CD4-positive, alpha-beta T cell treated with Interleukin-21 for 1 hour (primary cell): ENCODE measurements around the gene PFDN2.
"Not testable (repeated sequence)": the region's sequence is repeated elsewhere in the genome, so short reads cannot be mapped to it uniquely, and the experiment has no call there.

Experiments
- DNase-seq: peaks from one replicate; pipeline ENCODE4 v3.0.0-alpha.2; 2020

Gene PFDN2

DNA sequence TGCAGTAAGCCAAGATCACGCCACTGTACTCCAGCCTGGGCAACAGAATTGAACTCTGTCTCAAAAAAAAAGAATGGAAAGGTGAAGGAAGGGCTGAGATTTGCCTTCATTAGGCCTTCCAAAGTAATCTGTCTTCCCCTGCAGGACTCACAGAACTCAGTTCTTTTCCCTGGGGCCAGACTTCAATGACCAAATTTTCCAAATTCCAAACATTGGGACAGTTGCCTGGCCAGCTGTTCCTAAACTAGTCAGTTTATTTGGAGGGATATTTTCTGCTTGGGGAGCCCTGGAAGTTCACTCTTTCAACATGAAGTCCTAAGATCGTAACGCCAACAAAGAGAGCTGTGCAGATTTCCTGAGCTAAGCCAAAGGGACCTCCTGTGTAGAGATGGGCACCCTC lies 20.0 kb upstream of the PFDN2 start:
- no peak for DNase-seq

DNA sequence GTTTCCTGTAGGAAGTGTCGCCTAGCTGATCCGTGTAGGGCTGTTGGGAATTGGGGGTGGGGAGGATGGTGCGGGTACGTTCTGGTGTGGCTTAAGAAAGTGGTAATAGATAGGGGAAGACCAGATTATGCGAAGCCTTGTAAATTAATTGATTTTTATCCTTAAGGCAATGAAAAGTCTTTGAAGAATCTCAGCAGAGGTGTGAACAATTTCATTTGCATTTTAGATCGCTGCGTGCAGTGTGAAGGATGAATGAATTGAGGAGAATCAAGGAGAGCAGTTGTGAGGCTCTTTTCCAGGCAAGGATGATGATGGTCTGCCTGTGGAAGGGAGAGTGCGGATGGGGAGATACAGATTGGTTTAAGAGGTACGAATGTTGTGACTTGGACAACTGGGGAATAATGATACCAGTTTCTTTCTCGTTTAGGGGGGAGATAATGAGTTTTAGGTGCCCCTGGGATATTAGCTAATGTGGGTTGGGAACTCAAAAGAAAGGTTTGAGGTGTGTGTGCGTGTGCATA lies 15.4 kb upstream of the PFDN2 start:
- no peak for DNase-seq

DNA sequence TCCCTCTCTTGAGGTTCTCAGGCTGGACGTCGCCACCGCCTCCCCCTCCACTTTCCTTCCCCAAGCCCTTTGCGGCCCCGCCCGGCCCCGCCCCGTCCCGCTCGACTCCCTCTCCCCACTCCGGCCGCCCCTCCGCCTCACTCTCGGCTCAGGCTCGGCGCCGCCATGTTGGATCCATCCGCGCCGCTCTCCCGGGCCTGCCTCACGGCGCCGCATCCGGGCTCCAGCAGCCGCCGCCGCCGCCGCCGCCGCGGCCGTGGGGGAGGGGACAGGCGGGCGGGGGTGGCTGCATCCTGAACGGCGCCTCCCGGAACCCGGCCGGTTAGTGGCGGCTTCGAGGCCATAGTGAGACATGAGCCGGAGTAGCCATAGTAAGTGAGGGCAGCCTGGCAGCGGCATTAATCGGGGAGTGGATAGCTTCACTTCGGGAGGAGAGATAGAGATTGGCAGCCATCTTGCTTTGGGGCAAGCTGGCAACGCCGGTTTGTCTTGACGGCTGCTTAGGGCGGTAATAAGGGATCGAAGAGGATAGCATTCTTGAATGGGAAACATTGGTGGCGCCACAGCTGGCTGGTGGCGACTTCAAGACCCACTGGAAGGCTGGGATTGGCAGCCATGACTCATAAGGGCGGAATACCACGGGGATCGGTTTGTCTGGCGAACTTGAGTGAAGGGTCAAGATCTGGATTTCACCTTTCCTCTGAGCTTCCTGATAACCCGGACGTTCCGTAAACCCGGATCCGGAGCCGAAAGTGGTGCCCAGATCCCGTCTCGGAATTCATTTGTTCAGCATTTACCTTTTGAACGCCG lies 14.8 kb upstream of the PFDN2 start, which contains the start of gene DEDD:
Gene DEDD (minus strand): TSS at position 258 of the 810 bp plus-strand sequence. CDS start 8,205 bp downstream, outside the sequence.
- peak; percentile 97 for DNase-seq

DNA sequence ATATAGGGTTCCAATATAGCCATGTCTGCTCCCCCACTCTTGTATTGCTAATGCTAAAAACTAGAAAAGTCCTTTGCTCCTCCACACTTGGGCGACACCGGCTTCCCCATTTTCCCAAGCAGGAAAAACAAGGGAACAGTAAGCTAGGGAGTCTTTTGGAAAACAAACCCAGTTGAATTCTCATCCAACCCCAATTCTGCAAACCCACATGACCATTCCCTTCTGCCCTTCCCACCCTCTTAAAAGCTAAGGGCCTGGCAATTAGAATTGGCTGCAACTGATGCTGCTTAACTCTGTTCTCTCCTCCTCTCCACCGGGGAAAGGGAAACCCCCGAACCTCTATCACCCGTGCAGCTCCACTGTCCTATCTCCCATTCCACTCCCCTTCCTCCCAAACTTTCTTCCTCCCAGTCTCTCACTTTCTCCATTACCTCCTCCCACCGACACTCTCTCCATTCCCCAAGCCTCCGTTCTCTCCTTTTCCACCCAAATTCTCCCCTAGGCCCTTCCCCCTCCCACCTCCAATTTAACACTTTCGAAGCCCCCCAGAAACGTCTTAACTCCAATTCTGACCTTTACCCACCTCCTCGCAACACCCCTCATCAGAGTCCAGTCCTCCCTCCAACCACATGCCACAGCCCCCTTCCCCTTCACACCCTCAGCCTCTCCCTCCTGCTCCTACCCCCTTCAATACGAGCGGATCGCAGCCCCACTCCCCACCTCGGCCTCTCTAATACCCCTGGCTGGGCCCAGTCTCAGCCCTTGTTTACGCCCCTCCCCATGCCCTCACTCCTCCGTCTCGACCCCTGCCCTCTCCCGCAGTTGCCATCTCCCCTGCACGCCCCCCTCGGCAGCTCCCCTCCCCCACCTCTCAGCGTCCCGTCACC lies 13.9 kb upstream of the PFDN2 start:
- DNase-seq: peak; percentile 31

DNA sequence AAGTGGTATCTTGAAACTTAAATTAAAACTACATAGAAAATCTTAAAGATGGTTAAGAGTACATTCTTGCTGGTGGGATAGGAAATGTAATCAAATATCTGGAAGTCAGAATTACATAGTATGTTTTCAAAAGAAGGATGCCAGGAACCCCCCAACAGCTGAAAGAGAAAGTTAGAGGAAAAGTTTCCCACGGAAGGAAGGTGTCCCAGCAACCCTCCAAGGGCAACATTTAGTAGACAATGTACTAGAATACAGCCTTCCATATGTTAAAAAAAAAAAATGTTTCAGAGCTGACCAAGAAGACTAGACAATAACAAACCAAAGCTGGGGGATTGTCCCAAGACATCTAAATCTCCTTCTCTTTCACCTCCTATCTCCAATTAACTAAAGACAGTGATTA lies 12.4 kb upstream of the PFDN2 start:
- DNase-seq: no peak

DNA sequence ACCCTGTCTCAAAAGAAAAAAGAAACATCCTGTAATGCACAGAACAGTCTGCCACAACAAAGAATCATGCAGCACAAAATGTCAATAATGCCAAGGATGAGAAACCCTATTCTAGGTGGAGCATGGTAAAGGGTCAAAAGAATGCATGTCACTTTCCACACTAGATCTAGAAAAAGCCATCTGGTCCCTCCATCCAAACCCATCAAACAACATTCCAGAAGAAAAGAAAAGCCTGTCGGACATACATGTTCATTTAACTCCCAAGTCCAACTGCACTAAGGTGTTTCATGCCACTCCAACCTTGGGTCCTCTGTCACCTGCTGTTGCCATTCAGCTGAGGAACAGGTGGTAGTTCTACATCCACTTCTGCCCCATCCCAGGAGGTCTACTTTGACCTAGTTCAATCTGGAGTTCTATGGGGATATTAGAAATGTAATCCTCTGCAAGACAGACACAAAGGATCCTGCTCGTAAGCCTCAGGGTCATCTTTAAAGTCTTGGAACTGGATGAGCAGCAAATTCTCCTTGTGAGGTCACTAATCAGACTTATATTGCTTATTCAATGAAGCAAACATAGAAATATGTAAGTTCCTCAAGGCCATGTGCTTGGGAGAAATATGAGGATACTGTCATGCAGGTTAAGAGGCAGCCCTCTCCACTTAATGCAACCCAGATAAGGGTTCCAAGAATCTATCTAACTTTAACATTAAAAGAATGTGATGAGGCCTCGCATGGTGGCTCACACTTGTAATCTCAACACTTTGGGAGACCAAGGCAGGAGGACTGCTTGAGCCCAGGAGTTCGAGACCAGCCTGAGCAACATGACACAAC lies 11.0 kb upstream of the PFDN2 start:
- no peak for DNase-seq

DNA sequence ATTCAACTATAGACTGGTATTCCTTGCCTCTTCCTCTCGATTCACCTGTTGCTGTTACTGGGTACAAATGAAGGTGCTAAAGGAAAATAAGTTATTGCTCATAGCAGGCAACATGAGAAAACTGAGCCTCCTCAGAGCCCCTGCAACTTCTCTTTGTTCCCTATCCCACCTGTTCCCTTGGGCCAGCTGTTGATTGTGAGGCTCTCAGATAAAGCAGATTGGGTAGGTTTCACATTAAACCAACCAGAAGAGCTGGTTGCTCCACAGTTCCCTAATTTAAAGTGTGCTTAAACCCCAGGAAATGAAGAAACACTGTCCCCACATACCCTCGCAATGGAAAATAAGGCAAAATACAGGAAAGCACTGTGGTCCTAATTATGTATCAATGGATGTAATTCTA lies 9.8 kb upstream of the PFDN2 start:
- no peak for DNase-seq

DNA sequence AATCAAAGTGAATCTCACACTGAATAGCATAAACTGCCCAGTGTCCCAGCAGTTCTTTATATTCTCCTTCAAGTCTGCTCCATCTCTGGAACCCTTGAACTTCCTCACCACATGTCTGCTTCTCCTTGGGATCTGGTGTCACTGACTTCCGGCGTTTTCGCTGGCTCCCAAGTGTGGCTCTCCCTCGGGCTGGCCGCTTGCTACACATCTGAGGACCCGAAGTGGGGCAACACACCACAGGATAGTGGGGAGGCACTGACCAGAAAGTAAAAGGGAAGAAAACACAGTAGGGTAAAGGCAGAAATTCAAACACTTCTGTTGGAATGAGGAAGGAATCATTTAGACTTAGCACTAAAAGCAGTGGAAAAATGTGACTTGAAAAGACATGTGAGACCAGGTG lies 5.1 kb upstream of the PFDN2 start:
- no peak for DNase-seq

DNA sequence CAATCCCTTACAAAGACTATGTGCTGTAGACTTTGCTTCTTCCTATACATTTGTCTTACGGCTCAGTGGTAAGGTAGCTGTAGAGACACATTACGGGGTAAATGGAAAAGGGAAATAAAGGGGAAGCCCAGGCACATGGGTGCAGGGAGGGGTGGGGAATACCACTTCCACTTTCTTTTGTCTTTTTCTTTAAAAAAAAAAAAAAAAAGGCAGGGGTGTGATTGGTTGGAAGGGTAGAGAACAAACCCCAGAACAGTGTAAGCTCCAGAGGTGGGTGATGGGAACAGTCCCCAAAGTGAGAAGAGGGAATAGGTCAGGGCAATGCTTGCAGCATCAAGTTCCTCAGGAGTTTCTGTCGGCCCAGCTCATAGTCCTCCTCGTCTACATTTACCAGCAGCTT lies 4.0 kb upstream of the PFDN2 start:
- DNase-seq: no peak

DNA sequence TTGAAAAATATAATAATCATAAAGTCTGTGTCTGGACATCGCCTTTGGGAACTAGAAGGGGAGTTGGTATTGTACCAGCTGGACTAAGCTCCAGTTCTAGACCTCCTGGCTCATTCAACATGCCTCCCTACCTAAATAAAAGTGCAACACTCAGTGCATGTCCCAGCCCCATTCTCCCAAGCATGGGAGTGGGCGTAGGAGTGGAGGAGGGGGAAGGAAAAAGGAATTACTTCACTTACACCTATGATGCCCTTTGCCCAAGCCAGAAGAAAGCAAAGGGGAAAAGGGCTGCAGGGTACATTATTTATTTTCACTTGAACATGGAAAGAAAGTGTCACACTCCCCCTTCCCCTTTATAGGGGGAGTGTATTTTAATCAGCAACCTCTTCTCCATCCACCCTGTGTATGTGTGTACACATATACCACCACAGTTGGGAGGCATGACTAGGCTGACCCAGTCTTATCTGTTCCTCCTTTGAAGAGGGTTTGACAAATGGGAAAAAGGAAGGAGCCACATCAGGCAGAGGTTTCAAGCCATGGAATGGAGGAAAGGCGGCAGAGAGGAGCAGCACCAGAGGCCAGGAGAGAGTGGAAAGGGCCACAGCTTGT lies 3.3 kb upstream of the PFDN2 start:
- DNase-seq: no peak

DNA sequence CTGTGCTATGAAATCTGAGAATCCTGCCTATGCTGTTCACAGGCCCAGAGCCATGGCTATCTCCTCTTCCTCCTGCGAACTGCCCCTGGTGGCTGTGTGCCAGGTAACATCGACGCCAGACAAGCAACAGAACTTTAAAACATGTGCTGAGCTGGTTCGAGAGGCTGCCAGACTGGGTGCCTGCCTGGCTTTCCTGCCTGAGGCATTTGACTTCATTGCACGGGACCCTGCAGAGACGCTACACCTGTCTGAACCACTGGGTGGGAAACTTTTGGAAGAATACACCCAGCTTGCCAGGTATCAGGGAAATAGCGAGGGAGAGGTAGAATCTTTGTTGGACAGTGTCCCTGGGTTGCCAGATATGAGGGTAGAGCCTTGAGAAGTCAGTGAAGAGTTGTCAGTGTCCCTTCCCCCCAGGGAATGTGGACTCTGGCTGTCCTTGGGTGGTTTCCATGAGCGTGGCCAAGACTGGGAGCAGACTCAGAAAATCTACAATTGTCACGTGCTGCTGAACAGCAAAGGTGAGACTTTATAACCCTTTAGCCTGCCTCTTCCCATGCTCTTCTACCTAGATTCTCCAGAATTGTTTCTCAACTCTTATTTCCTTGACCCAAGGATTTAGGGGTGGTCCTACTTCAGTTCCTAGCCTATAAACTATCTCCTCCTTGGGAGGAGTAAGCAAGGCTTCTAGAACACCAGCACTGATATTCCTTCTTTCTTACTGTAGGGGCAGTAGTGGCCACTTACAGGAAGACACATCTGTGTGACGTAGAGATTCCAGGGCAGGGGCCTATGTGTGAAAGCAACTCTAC lies 1.5 kb upstream of the PFDN2 start:
- peak; percentile 84 for DNase-seq

DNA sequence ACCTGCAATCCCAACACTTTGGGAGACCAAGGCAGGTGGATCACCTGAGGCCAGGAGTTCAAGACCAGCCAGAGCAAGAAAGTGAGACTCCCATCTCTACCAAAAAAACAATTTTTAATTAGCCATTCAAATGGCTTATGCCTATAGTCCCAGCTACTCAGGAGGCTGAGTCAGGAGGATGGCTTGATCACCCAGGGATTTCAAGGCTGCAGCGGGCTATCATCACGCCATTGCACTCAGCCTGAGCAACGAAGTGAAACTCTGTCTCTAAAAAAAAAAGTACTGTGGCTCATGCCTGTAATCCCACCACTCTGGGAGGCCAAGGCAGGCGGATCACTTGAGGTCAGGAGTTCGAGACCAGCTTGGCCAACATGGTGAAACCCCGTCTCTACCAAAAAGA lies 1.9 kb downstream of the PFDN2 start:
- not testable (repeated sequence) for DNase-seq

DNA sequence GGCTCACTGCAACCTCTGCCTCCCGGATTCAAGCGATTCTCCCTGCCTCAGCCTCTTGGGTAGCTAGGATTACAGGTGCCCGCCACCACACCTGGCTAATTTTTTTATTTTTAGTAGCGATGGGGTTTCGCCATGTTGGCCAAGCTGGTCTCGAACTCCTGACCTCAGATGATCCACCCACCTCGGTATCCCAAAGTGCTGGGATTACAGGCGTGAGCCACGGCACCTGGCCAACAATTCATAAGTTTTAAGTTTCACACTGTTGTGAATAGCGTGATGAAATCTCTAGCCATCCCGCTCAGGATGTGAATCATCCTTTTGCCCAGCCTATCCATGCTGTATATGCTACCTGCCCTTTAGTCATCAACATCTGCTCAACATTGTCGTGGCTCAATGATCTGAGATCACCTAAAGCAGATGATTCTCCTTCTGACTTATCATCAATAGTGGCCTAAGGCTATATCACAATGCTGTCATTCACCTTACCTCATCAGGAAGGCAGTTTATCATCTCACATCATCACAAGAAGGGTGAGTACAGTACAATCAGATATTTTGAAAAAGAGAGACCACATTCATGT lies 2.6 kb downstream of the PFDN2 start:
- DNase-seq: no peak

DNA sequence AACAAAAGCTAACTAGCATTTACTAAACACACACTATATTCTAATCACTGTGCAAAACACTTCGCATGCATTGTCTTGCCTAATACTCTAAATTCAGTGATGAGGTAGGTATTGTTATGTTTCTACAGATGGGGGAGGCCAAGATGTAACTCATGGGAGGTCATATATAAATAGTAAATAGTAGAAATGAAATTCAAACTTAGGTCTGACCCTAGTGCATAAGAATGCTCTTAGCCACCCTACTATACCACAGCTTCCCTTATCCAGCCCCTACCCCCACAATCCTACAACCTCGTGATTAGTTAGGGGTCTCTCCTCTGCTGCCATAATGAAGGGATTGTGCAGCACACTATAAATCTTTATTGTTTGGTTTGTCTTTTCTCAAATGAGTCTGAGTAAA lies 3.3 kb downstream of the PFDN2 start:
- no peak for DNase-seq

DNA sequence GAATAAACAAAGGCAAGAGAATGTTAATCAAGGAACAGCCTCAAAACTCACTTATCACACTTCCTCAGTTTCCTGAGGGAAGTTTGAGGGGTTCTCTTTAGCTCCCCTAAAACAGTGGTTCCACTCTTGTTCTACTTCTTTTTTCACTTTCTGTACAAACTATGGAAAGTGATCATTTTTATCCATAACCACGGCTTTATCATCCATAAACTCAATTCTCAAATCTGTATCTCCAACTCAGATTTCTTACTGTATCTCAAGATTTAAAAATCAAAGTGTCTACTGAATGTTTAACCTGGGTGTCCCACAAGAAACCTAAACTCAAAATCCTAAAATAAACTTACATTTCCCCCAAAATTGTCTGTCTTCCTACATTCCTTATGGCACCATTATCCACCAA lies 3.9 kb downstream of the PFDN2 start:
- DNase-seq: no peak

DNA sequence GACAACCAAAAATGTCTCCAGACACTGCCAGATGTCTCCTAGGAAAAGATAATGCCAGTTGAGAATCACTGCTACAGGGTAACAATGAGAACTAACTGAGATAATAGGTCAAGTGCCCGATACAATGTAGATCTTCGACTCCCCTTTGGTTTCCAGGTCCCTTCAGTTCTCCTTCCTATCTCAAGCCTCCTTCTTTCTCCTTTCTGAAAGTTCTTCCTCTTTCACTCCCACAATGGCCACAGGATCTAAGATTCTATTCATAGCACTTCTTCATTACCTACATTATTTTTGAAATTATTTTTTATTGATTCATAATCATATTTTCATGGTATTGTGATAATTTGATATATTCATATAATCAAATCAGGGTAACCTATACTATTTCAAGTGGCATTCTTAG lies 6.3 kb downstream of the PFDN2 start:
- no peak for DNase-seq

DNA sequence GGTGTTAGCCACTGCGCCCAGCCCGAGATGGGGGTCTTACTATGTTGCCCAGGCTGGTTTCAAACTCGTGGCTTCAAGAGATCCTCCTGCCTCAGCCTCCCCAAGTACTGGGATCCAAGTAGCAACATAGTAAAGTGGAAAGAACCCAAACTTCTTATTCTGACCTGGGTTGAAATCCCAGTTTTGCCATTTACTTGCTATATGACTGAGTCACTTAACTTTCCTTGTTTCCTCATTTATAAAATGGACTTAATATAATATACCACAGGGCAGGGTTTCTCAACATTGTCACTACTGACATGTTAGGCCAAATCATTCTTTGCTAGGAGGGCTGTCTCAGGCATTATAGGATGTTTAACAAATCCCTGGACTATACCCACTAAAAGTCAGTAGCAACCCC lies 6.7 kb downstream of the PFDN2 start:
- DNase-seq: no peak

DNA sequence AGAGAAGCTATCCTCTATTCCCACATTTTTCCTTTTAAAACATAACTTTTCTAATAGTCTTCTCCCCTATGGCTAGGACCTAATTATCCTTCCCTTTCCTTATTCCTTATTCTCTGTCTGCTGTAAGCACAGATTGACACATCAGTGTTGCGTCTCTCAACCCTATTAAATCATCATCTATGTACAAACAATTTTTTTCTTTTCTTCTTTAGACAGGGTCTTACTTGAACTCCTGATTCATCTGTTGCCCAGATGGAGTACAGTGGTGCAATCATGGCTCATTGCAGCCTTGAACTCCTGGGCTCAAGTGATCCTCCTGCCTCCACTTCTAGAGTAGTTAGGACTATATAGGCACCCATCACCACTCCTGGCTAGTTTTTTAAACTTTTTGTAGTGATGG lies 11.4 kb downstream of the PFDN2 start:
- DNase-seq: no peak

DNA sequence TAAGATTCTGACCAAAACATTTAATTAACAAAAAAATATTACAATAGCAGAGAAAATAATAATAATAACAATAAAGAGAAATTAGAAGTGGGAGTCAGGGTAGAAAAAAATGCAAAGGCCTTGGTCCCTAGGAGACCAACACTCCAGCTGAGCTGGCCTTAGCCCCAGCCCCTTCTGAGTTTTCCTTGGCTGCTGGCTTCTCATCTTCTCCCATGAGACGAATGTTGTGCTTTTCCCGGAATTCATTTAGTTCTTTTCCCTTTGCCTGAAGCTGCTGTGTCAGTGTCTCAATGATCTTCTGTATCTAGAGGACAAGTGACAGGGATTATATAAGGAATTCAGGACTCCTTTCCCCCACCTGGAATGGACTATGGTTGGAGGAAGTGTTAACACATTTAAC lies 17.3 kb downstream of the PFDN2 start:
- DNase-seq: no peak

DNA sequence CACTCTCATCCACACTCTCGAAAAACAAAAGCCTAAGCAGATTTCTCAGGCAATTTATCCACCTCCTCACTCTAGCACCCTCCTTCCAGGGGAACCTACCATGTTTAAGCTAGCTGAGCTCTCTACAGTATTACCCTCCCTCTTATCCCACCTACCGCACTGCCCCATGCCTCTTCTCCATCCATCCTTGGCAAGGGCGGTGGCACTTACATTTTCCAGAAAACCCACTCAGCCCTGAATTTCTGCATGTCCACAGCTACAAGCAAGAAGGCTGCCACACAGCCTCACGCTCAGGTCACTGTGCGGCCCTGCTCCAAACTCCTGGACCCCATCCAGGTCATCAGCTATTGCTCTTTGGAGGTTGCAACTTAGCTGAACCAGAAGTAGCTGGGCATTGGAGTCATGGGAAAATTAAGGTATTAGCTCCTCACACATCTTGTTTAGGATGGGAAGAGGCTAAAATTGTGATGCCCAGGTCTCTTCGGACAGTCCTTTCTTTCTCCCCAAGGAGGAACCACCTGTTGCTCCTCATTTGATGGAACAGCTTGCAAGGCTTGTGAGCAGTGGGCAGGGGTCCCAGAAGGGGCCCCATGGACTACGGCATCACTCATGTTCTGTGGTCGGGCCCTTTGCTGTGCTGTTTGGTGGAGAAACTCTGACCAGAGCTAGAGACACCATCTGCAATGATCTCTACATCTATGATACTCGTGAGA lies 18.6 kb downstream of the PFDN2 start:
- no peak for DNase-seq
